ENCODE measurements around the gene SH3TC2. TPM values are rescaled to one million over a fixed set of nuclear protein-coding genes. Genes with fewer than 3 reads are reported as not detected.

Gene SH3TC2
- total RNA-seq, 1 experiment from 2014 or later = 1.5 TPM

- DNase-seq (ENCODE audit: extremely low read depth, low read depth) = no peak
Measured at GRCh38 chr5:149030838-149031397, 31.9 kb downstream of the SH3TC2 start.

GRCh38 chr5:149030392-149030791, 32.5 kb downstream of the SH3TC2 start:
- DNase-seq (ENCODE audit: extremely low read depth, low read depth) = no peak

- DNase-seq (ENCODE audit: extremely low read depth, low read depth) = no peak
Measured at GRCh38 chr5:149028984-149029383, 33.9 kb downstream of the SH3TC2 start.

- DNase-seq (ENCODE audit: extremely low read depth, low read depth) = no peak
Measured at GRCh38 chr5:149028161-149028560, 34.7 kb downstream of the SH3TC2 start.

- DNase-seq (ENCODE audit: extremely low read depth, low read depth) = no peak
Measured at GRCh38 chr5:149027636-149028035, 35.2 kb downstream of the SH3TC2 start.

- DNase-seq (ENCODE audit: extremely low read depth, low read depth) = no peak
Measured at GRCh38 chr5:149024943-149025342, 37.9 kb downstream of the SH3TC2 start.

- DNase-seq (ENCODE audit: extremely low read depth, low read depth) = no peak
Measured at GRCh38 chr5:149024477-149024876, 38.4 kb downstream of the SH3TC2 start.

- no peak for DNase-seq (ENCODE audit: extremely low read depth, low read depth)
Measured at GRCh38 chr5:149022200-149022599, 40.7 kb downstream of the SH3TC2 start.

GRCh38 chr5:149019679-149020078, 43.2 kb downstream of the SH3TC2 start:
- no peak for DNase-seq (ENCODE audit: extremely low read depth, low read depth)

GRCh38 chr5:149018909-149019443, 43.9 kb downstream of the SH3TC2 start:
- DNase-seq (ENCODE audit: extremely low read depth, low read depth) = no peak

- DNase-seq (ENCODE audit: extremely low read depth, low read depth) = no peak
Measured at GRCh38 chr5:149017636-149018035, 45.2 kb downstream of the SH3TC2 start.

GRCh38 chr5:149015561-149015960, 47.3 kb downstream of the SH3TC2 start:
- no peak for DNase-seq (ENCODE audit: extremely low read depth, low read depth)

GRCh38 chr5:149015126-149015525, 47.7 kb downstream of the SH3TC2 start:
- DNase-seq (ENCODE audit: extremely low read depth, low read depth) = no peak

- DNase-seq (ENCODE audit: extremely low read depth, low read depth) = no peak
Measured at GRCh38 chr5:149014571-149015031, 48.3 kb downstream of the SH3TC2 start.

GRCh38 chr5:149013796-149014195, 49.1 kb downstream of the SH3TC2 start:
- DNase-seq (ENCODE audit: extremely low read depth, low read depth) = no peak

GRCh38 chr5:149012350-149012749, 50.5 kb downstream of the SH3TC2 start:
- no peak for DNase-seq (ENCODE audit: extremely low read depth, low read depth)

GRCh38 chr5:149011728-149012127, 51.1 kb downstream of the SH3TC2 start:
- DNase-seq (ENCODE audit: extremely low read depth, low read depth) = no peak

- no peak for DNase-seq (ENCODE audit: extremely low read depth, low read depth)
Measured at GRCh38 chr5:149011084-149011483, 51.8 kb downstream of the SH3TC2 start.

- DNase-seq (ENCODE audit: extremely low read depth, low read depth) = no peak
Measured at GRCh38 chr5:149007174-149007573, 55.7 kb downstream of the SH3TC2 start.

- DNase-seq (ENCODE audit: extremely low read depth, low read depth) = no peak
Measured at GRCh38 chr5:149006426-149006825, 56.4 kb downstream of the SH3TC2 start.

GRCh38 chr5:149005077-149005892, 57.6 kb downstream of the SH3TC2 start:
- DNase-seq (ENCODE audit: extremely low read depth, low read depth) = no peak

- no peak for DNase-seq (ENCODE audit: extremely low read depth, low read depth)
Measured at GRCh38 chr5:149004559-149004958, 58.3 kb downstream of the SH3TC2 start.
